ENCODE results near the gene HASPIN.
"Not testable (repeated sequence)": the region's sequence is repeated elsewhere in the genome, so short reads cannot be mapped to it uniquely, and the experiment has no call there.

Gene HASPIN

DNA sequence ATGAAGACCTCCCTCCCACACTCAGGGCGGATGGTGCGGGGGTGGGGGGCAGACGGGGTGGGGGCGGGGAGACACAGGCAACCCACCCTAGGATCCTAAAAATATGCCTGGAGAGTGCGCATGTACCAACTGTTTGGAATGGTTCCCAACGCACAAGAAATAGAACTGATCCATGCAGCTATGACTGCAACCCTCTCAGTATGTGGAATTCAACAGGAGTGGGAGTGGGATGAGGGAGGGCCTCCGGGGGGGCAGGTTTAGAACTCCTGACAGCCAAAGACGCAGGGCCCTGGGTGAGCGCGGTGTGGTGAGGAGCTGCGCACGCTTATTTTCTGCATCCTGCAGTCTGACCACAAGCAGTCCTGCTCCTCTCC, 26.6 kb upstream of the HASPIN start:
- DNase-seq = no peak

DNA sequence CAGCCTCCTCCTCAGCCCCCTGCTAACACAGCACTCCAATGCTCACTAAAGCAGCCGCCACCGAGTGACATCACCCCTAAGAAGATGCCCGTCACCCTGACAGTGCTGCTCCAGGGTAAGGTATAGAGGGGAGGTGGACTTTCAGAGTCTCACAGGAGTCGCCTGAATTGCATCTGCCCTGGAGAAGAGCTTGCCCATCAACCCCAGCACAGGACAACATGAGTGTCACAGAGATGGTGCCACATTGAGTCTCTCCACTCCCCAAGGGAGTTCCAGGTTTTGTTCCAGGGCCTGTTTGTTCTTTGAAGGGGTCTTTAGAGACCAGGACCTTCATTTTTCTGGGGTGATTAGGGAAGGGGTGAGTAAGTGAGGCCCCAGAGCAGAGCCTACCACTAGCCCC, 25.6 kb upstream of the HASPIN start:
- DNase-seq = no peak

DNA sequence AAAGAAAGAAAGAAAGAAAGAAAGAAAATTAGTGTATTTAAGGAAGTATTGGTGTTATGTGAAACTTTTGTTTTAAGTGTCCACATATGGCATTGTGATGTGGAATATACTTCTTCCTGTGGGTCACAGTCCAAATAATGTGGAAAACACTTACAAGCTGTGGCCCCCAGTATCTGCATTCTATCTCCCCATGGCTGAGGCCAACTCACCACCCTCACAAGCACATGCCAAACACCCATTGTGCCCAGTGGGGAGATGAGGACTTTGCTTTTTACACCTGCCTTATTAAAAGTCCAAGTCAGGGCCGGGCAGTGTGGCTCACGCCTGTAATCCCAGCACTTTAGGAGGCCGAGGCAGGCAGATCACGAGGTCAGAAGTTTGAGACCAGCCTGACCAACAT, 23.8 kb upstream of the HASPIN start:
- DNase-seq = no peak

DNA sequence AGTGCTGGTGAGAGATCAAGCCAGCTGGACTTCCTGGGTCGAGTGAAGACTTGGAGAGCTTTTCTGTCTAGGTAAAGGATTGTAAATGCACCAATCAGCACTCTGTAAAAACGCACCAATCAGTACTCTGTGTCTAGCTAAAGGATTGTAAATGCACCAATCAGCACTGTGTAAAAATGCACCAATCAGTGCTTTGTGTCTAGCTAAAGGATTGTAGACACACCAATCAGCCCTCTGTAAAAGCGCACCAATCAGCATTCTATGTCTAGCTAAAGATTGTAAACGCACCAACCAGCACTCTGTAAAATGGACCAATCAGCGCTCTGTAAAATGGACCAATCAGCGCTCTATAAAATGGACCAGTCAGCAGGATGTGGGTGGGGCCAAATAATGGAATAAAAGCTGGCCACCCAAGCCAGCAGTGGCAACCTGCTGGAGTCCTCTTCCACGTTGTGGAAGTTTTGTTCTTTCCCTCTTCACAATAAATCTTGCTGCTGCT, 21.6 kb upstream of the HASPIN start:
- not testable (repeated sequence) for DNase-seq

DNA sequence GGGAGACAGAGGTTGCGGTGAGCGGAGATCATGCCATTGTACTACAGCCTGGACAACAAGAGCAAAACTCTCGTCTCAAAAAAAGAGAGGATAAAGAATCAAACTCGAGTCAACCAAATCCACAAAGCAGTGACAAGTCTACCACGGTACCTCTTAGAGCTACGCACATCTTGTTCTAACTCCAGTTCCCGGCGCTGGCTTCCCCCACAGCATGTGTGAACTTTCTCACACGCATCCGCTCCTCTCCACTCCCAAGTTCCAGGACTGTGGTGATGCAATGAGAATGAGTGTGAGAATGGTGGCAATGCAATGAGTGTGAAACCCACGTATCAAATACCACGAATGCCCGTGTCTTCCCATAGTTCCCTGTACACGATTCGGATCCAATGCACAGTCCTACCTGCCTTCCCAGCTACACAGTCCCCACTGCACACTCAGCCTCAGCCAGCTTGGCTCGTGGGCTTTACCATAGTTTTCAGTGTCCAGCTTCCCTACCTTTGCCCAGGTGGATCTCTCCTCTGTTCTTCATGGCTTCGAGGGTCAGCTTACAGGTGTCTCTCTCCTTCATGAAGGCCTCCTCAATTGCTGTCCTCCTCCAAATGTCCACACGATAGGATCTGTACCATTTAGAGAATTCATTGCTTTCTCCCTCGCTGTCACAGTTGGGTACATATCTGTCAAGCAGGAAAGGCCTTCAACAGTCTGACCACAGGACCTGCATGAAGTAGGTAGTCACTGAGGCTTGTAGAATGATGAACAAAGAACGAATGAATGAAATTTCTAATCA, 18.6 kb upstream of the HASPIN start:
- DNase-seq = no peak

DNA sequence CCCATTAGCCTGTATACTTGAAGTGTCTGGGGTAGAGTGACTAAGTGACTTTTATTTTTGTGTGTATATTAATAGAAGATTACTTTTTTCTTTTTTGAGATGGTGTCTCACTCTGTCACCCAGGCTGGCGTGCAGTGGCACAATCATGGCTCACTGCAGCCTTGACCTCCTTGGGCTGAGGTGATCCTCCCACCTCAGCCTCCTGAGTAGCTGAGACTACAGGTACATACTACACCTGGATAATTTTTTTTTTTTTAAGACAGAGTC, 18.1 kb upstream of the HASPIN start:
- DNase-seq = not testable (repeated sequence)

DNA sequence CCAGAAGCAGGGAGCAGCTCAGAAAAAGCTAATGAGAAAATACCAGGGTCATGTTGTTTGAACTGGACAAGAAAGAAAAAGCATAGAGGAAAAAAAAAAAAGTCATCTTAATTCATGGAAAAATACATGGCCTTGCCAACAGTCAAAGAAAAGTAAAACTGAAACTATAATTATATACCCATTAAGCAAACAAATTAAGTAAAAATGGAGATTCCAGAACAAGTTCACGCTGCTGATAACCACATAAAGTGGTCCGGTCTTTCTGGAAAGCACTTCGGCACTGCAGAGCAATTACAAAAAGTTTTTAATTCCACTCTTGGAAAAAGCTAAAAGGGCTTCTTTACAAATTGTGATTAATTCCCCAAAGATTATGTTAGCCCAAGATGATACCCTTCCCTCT, 15.3 kb upstream of the HASPIN start:
- no peak for DNase-seq

DNA sequence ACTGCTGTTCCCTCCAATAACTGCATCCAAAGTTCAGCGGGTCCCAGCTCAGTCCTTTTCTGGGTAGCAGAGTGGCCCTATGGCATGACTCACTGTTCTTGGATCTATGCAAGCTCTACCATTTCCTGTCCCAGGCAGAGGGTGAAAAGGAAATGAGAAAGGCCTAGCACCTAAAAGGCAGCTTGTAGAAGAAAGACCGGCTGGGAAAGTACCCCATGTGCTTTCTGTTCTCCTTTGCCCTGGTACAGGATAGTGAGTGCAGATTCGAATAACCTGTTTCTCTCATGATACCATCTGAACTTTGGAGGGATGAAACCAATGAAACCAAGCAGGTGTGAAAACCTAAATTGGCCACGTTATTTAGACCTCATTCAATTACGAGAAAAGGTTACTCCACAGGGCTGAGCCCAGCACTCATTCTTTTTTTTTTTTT, 12.7 kb upstream of the HASPIN start:
- no peak for DNase-seq

DNA sequence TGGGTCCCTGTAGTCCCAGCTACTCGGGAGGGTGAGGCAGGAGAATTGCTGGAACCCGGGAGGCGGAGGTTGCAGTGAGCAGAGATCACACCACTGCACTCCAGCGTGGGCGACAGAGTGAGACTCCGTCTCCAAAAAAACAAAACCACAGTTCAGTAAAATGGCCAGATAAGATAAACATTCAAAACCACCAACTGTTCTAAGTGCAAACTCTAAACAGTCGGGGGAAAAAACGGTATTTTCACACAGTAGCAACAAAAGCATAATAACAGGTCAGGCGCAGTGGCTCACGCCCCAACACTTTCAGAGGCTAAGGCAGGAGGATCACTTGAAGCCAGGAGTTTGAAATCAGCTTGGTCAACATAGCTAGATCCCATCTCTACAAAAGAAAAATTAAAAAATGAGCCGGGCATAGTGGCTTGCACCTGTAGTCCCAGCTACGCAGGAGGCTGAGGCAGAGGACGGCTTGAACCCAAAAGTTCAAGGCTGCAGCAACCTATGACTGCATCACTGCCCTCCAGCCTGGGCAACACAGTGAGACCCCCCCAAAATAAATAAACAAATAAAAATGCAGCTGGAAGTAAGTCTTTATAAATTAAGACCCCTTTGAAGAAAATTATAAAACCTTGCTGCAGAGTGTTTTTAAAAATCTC, 10.8 kb upstream of the HASPIN start:
- DNase-seq = no peak

DNA sequence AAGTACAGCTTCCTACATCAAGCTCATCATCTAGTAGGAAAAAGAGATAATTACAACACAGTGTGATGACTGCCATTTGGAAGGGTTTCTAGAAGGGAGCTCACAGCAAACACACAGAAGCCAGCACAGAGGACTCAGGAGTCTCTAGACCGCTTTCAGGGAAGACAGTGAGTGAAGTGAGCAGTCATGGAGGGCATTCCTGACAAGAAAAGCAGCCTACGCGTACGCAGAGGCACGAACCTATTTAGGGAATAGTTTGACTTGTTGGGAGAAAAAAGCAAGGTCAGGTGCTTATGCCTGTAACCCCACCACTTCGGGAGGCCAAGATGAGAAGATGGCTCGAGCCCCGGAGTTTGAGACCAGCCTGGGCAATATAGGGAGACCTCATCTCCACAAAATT, 8.4 kb upstream of the HASPIN start:
- DNase-seq = no peak

DNA sequence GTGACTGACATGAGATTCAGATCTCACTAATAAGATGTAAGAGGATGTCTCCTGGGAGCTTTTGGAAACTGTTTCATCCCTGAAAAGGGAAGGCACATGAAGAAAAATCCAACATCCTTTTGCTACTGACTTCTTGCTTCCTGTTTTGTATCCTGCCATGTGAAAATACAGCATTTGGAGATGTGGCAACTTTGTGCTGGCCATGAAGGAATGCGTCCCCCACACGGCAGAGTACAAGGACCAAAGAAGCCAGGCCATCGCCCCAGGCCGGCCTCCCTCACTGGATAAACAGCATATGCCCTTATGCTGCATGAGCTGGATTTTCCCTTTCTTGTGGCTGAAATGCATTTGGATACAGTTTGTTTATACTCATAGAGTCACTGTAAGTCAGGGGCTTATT, 5.5 kb upstream of the HASPIN start:
- no peak for DNase-seq

DNA sequence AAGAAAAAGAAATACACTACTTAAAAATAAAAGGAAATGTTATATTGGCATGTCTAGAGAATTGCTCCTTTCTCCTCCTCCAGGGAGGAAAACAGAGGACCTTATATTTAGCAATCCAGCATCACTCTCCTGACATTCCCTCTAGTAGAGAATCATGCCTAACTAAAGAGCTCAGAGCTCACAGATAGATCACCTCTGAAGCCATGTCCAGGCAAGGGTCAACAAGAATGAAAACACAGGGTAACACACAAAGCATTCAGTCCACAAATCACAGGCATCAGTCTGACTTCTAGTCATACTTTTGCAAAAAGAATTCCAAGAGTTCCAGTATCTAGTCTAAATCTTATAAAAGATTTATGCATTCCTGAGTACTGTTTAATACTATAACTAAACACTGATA, 4.4 kb upstream of the HASPIN start:
- no peak for DNase-seq

DNA sequence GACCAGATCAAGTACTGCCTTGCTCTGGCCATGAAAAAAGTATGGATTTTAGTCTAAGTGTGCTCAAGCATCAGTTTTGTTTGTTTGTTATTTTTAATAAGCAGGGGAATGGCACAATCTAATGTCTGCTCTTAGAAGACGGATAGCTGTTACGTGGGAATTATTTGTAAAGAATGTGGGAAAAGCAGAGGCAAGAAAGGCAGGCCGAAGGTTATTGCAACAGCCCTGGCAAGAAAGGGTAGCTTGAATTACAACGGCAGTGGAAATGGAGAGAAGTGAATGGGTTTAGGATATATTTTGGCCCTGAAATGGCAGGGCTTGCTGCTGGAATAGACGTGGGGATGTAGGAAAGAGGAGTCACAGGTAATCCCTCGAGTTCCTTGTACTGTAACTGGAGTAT, 987 bp upstream of the HASPIN start:
- DNase-seq = no peak

DNA sequence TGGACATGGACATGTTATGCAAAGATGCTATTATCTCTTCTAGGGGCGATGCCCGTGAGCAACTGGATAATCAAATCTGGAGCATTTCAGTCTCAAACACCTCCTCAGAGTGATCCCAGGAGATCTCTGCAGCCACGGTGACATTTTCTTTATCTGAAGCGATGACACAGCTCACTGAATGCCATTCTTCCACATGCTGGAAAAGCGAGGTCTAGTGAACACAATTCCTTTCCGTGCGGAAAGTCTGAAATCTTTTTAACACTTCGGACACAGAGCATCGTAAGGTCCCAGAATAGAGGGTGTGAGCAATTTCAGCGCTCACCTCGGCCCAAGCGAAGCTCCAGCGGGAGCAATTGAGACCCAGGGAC, 531 bp upstream of the HASPIN start:
- no peak for DNase-seq

DNA sequence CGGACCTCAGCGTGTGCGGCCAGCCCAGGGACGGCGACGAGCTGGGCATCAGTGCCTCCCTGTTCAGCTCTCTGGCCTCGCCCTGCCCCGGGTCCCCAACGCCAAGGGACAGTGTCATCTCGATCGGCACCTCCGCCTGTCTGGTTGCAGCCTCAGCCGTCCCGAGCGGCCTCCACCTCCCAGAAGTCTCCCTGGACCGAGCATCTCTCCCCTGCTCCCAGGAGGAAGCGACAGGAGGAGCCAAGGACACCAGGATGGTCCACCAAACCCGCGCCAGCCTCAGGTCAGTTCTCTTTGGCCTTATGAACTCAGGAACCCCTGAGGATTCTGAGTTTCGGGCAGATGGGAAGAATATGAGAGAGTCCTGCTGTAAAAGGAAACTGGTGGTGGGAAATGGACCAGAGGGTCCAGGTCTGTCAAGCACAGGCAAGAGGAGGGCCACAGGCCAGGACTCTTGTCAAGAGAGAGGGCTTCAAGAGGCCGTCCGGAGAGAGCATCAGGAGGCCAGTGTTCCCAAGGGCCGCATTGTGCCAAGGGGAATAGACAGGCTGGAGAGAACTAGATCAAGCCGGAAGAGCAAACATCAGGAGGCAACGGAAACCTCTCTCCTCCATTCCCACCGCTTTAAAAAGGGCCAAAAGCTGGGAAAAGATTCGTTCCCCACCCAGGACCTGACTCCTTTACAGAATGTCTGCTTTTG, 825 bp downstream of the HASPIN start:
- no peak for DNase-seq

DNA sequence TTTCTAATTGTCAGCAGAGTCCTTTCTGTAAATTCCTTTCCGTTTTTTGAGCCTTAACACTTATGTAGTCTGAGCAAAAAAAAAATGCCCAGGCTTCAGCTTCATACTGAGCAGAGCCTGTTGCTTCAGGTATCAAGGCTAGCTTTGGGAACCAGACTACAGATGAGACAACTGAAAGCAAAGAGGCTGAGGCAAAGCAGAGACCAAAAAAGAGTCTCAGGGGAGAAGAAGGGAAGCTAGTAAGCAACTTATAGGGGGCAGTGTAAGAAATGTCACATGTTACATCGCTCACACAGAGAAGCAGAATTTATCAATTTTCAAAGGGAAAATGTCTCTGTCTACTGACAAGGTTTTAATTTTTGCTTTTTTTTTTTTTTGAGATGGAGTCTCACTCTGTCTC, 3.3 kb downstream of the HASPIN start:
- DNase-seq = no peak

DNA sequence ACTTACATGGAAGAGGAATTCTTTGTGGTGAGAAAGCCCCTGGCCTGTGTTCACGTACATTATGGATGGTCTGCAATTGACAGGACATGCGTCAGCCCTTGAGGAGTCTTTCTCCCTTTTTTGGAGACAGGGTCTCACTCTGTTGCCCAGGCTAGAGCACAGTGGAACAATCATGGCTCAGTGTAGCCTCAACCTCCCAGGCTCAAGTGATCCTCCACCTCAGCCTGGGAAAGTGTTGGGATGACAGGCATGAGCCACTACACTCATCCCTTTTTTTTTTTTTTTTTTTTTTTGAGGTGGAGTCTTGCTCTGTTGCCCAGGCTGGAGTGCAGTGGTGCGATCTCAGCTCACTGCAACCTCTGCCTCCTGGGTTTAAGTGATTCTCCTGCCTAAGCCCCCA, 4.4 kb downstream of the HASPIN start:
- DNase-seq = not testable (repeated sequence)

DNA sequence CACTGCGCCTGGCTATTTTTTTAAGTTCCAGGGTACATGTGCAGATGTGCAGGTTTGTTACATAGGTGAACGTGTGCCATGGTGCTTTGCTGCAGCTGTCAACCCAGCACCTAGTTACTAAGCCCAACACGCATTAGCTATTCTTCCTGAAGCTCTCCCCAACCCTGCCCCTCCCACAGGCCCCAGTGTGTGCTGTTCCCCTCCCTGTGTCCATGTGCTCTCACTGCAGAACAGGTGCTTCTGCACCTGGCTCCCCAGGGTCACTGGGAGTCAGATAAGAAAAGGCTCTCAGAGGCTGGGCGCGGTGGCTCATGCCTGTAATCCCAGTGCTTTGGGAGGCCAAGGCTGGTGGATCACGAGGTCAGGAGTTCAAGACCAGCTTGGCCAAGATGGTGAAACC, 6.2 kb downstream of the HASPIN start:
- no peak for DNase-seq

DNA sequence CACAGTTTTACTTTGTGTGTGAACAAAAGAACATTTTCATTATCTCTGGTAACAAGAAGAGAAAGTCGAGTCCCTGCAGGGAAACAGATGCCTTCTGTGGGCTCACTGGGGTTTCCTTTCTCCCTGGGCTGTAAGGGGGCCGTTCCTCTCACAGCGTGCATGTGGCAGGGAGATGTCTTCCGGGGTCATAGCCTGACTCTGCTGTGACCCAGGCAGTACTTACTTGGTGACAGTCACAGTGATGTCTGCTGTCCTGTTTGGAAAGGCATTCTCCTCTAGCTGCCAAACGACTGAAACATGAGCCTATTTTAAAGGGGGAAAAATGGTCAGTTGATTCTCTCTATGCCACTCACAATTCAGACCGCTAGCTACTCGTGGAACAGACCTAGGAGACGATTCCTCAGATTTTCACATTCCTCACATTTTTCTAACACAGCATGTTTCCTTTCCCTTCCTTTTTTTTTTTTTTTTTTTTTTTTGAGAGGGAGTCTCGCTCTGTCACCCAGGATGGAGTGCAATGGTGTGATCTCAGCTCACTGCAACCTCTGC, 7.3 kb downstream of the HASPIN start:
- no peak for DNase-seq

DNA sequence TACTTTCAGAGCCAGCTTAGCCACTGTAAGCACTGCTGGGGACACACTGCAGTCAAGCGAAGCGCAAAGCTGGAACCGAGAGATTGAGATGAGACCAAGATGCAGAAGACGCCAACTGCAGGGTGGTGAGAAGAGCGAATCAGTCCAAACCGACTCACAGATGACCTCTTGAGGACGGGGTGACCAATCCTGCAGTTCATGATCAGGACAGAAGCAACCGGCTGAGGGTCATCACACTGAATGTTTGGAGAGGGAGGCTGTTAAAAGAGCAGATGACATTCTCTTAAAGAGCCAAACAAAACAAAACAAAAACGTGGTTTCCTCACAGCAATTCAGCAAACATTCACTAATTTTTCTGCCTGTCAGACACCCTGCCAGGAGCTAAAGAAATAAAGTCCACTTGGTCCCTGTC, 8.5 kb downstream of the HASPIN start:
- DNase-seq = no peak

DNA sequence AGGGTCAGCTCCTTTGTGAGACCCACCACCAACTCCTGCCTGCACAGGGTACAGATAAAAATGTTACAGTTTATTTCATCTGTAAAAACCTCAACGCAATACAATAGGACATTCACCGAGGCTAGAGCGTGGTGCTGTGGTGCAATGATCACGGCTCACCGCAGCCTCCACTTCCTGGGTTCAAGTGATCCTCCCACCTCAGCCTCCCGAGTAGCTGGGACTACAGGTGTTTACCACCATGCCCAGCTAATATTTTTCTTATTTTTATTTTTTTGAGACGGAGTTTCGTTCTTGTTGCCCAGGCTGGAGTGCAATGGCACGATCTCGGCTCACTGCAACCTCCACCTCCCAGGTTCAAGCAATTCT, 11.2 kb downstream of the HASPIN start:
- not testable (repeated sequence) for DNase-seq

DNA sequence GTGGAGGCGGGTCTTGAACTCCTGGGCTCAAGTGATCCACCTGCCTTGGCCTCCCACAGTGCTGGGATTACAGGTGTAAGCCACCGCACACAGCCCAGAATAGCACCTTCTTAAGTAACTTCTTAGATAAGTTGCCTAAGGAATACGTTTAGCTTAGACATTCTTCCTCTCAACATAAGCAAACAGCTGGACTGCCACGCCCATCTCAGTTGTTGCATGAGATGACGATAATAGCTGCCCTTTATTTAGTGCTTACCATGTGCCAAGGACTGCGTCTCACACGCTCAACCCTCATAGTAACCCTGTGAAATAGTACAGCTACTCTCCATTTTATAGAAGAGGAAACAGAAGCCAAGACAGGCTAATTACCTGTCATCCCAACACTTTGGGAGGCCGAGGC, 11.8 kb downstream of the HASPIN start:
- DNase-seq = no peak

DNA sequence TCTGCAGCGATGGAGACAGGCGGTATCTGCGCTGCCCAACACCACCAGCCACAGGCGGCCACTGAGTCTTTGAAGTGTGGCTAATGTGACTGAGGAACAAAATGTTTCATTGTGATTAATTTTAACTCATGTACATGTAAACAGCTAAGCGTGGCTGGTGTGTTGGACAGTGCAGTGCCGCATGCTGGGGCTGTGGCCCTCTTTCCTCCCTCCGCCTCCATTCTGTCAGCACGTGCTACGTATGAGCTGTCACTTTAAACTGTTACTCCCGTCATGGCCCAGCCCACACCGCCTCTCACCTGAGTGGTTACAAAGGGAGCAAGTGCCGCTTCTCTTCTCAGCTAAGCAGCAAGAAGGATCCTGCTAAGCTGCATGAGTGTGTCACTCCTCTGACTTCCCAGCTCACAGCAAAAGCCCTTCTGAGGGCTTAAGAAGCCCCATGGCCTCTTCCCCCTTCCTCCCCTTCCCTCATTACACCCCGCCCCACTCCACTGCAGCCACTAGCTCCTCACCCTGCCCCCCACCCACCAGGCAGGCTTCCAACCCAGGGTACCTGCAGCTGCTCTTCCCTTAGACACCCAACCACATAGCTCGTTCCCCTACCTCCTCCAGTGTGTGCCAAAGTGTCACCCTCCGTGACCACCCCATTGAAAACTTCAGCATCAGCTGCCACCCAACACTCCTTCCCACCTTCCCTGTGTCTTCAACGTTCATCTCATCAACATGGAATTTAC, 15.0 kb downstream of the HASPIN start:
- DNase-seq = peak; percentile 29

Data from NCI-H1436 (cell line).